Peyer's patch (tissue), 4 donors: ENCODE measurements around the gene TMEM259.
"Not testable (repeated sequence)": the region's sequence is repeated elsewhere in the genome, so short reads cannot be mapped to it uniquely, and the experiment has no call there.

Experiments
- POLR2A ChIP-seq, 2 donors: fragments of 450-650 bp; IDR thresholded peaks; one replicate each; pipeline ENCODE4 v1.5.1; 2017; ENCODE audit warnings: antibody characterized with exemption in 2 of 2, mild to moderate bottlenecking in 2 of 2, moderate library complexity in 2 of 2
- TF ChIP-seq, protein P1 (sequence below), 6 experiments: fragments of 450-650 bp in 4 of 6; fragments of 200-600 bp in 2 of 6; sonication (generic) in 1 of 6; IDR thresholded peaks; one replicate each; pipeline ENCODE4 v1.5.1; 2017 to 2019; ENCODE audit warnings: antibody characterized with exemption in 6 of 6, mild to moderate bottlenecking in 3 of 6, moderate library complexity in 1 of 6

DNA sequence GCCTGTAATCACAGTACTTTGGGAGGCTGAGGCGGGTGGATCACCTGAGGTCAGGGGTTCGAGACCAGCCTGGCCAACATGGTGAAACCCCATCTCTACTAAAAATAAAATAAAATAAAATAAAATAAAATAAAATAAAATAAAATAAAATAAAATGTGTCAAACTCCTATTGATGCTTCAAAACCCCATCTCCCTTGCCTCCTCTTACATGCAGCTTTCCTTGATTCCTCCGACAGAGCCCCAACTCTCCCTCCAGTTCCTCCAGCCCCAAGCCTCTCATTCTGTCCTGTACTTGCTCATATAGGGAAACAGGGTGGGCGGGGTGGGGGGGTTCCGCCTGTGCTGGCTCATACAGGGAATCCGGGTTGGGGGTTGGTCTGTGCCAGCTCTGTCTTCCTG is 4.2 kb upstream of the TMEM259 start:
- TF ChIP-seq, protein P1, sequence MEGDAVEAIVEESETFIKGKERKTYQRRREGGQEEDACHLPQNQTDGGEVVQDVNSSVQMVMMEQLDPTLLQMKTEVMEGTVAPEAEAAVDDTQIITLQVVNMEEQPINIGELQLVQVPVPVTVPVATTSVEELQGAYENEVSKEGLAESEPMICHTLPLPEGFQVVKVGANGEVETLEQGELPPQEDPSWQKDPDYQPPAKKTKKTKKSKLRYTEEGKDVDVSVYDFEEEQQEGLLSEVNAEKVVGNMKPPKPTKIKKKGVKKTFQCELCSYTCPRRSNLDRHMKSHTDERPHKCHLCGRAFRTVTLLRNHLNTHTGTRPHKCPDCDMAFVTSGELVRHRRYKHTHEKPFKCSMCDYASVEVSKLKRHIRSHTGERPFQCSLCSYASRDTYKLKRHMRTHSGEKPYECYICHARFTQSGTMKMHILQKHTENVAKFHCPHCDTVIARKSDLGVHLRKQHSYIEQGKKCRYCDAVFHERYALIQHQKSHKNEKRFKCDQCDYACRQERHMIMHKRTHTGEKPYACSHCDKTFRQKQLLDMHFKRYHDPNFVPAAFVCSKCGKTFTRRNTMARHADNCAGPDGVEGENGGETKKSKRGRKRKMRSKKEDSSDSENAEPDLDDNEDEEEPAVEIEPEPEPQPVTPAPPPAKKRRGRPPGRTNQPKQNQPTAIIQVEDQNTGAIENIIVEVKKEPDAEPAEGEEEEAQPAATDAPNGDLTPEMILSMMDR (IDR thresholded peaks at IDR 0.05), result not testable (repeated sequence)
- TF ChIP-seq POLR2A (IDR thresholded peaks at IDR 0.05), result not testable (repeated sequence)
